GM18867 (cell line): Measurements from ENCODE around the gene GSG1.
"Not testable (repeated sequence)": the region's sequence is repeated elsewhere in the genome, so short reads cannot be mapped to it uniquely, and the experiment has no call there.

Experiments used
- ATAC-seq: cut with Tn5 transposase; IDR thresholded peaks from one replicate; pipeline ENCODE4 v1.9.1; 2021; ENCODE audit warnings: mild to moderate bottlenecking, moderate library complexity; ENCODE audit not compliant: unreplicated experiment

Gene GSG1

GRCh38 chr12:13093191-13093847 is 10.1 kb downstream of the GSG1 start:
- no peak for ATAC-seq

- no peak for ATAC-seq
These were observed 11.6 kb downstream of the GSG1 start for GRCh38 chr12:13091832-13092231.

DNA sequence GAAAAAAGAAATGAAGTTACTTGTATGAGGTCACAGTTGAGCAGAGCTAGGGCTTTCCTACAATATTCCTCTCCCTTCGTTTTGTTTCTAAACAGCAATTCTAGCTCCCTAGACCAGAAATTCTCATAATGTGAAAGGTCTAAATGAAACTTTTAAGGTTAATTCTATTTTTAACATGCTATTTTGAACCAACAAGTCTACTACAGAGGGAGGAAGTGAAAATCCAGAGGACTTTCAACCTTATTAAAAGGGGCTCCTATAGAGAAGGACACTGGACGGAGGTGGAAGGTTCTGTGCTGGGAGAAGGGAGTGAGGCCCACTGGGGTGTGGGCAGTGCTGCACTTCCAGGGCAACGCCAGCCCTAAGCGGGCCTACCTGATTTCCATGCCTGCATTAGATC is 13.4 kb downstream of the GSG1 start:
- ATAC-seq: no peak

GRCh38 chr12:13088496-13088895 is 15.0 kb downstream of the GSG1 start:
- ATAC-seq: no peak

DNA sequence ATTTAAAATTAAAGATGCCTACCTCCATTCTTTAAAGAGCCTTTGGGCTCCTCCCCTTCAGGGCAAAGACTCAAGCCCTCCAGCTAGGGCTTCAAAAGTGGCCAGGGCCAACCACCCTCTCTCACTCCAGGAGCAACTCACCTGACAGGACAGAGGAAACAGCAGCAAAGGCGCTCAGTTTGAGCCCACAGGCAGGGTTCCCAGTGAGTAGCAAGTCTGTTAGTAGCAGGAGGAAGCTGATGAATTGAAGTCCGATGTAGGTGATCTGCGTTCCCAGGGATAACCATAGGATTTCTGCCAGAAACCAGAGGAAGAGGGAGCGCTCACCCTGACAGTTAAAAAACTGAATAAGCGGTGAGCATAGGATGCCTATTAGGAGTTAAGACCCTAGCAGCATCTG is 15.7 kb downstream of the GSG1 start:
- ATAC-seq: no peak

DNA sequence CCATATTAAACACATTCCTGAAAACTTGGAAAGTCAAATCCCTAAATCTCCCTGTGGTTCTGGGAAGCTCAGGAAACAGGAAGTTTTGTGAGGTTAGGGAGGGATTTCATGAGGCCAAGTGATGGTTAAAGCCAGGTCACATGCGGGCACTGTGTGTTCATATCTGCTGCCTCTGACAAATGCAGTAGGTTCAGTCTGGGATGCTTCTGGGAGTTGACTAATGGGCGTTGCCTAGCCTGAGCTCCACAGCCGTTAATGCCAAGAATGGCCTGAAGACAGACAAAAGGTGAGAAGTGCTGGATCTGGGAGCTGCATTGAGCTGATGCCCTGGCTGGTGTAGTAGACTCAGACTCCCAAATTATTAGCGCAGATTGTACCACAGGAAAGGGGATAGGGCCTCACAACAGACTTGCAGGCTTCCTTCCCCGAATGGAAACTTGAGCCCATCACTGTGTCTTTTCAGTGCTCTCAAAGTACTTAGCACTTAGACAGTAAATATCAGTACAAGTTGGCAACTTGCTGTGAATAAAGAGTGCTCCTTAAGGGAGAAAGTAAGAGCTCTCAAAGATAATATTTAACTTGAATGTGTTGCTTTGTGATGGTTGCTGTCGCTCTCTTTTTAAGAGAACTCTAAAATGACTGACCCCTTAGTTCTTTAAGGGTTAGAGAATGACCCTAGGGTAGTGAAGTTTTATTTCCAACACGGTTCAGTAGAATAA is 17.3 kb downstream of the GSG1 start:
- no peak for ATAC-seq

GRCh38 chr12:13084898-13085640 is 18.4 kb downstream of the GSG1 start:
- no peak for ATAC-seq

DNA sequence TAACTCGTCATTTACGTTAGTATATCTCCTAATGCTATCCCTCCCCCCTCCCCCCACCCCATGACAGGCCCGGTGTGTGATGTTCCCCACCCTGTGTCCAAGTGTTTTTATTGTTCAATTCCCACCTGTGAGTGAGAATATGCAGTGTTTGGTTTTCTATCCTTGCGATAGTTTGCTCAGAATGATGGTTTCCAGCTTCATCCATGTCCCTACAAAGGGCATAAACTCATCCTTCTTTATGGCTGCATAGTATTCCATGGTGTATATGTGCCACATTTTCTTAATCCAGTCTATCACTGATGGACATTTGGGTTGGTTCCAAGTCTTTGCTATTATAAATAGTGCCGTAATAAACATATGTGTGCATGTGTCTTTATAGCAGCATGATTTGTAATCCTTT is 19.8 kb downstream of the GSG1 start:
- not testable (repeated sequence) for ATAC-seq

DNA sequence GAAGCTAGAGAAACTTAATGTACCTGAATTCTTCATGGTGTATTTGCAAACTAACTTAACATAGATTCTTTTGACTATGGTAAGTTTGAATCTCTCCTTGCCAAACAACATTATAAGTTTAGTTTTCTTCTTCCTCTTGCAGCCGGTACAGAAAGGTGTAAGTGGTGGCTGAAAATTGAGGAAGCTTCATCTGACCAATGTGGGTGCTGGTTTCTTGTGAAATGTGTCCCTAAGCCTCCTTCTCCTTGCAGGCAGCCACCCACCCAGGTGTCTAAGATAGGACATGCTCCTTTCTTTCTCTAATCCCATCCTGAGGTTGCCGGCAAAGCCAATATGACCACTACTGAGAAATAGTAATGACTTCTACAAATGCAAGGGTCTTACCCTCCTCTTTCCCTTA is 20.6 kb downstream of the GSG1 start:
- ATAC-seq: no peak

DNA sequence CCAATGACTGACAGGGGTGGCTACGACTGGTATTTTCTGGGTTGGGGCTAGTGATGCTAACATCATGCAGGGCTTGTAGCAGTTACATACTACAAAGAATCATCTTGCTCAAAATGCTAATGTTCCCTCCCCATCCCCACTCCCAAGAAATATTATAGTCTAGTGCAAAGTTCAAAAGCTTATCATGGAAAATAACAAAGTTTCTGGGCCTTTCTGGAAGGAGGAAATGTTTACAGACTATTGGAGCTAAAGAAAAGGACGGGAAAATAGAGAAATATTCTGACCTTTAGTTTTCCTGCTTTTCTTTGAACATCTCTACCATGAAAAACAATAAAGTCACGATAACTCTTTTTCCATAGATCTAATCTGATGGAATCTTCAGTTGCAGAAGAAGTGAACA is 23.2 kb downstream of the GSG1 start:
- ATAC-seq: no peak

DNA sequence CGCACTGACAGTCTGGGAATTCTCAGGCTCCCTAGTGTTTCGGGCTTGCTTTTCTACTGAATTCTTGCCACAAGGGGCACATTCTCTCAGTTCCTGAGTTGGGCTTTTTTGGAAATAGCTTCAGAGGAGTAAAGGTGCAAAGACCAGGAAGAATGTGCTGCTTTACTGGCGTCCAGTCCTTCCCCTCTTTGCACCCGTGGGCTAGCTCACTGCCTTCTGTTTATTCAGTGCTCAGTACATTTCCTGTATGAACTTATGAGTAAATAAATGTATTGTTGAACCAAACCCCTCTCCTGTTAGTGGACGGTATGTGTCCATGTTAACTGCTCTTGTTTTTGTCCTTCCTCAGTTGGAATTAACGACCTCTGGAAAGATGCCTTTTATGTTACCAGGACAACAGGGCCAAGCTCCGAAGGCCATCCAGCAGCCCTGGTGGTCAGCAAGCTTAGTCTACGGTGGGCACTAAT is 24.0 kb downstream of the GSG1 start:
- ATAC-seq: no peak

DNA sequence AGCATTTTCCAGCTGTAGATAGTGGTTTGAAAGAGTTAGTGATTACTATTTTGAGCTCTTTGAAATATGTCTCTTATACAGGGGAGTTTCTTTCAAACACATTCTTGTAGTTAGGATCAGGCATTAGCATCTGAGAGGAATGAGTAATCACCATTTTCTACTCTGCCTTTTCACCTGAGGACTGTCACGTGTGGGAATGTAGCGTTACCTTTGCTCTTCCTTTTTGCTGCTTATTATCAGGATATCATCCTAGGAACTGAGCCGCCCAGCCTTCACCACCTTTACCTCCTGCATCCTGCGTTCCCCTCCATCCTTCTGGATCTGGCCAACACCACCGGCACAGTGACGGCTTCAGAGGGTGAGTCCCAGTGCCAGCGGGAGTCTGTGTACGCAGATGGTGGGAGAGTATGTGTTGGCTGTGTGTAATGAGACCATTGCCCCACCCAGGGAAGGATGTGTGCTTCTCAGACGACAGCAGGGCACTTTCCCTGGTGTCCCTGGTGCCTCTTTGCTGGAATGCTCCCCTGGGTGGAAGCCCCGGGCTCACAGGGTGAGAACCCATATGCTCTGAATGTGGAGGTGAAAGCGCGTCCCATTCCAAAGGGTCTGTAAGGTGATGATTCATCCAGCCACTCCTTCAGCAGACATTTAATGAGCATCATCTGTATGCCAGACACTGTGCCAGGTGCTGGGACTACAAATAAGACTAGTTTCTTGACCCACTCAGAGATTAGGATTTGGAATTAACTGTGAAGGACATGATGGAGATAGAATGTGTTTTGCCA is 27.5 kb downstream of the GSG1 start:
- ATAC-seq: no peak

GRCh38 chr12:13075118-13075480 is 28.4 kb downstream of the GSG1 start:
- no peak for ATAC-seq

GRCh38 chr12:13074396-13075117 is 28.9 kb downstream of the GSG1 start:
- ATAC-seq: no peak

DNA sequence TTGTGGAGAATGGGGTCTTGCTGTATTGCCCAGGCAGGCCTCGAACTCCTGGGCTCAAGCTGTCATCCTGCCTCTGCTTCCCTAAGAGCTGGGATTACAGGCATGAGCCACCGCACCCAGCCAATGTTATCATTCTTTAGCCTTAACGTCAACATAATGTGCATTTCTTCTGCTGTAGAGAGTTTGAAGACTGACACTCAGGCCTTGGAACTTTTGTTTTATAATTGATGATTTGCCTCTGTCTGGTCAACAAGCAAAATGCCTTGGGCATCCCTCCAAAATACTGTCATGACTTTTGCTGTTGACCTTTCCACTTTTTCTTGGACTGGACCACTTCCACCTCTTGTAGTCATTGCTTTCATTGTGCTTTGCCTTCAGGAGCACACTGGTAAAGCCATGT is 30.3 kb downstream of the GSG1 start:
- no peak for ATAC-seq

DNA sequence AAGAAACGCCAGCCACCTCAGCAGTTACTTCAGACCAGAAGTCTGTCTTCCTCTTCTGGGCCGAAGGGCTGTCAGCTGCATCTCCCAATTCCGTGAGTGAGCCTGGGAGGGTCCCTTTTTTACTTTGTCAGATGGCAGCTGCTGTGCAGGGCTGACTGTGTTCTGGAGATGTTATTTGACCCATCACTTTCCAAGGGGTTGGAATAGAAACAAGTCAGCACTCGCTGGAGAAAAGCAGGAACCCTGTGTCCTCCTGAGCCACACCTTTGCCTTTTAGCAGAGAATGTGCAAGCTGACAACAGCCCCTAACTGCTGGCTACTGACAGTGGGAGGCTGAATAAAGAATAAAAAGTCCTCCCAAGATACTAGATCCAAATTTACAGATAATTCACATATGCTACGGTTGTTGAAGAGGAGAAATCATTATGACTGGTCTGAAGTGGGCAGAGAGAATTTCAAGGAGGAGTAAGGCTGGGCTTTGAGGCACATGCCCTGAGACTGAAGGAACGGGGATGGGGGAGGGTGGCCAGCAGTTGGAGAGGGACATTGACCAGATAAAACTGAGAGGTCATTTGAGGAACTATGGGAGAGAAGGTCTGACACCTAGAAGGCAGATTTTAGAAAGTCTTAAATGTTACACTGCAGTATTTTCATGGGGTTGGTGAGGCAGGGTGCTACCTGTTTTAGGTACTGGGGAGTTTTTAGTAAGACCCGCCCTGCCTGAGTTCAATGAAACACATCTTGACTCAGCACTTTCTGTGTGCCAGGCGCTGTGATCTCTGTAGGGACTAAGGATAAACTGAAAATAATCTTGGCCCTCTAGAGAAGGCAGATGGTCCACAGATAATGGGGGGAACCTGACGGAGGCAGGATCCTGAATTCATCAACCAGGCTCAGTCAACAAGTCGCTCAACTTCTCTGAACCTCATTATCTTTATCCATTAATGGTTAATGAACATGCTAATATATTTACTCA is 31.9 kb downstream of the GSG1 start:
- no peak for ATAC-seq

DNA sequence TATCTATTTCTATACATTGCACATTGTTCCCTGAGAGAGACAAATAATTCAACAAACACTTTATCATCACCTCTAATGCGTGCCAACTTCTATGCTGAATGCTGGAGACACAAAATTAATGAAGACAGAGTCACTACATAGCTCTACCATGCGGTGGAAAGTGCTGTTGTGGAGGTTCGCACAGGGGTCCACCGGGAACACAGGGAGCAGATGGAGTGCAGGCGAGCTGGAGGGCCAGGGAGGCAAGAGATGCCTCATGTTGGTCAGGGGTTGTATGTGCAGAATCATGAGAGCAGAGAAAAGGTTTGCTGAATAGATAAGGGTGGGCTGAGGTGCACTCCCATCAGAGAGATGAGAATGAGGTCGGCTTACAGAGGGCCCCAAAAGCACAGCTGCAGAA is 34.1 kb downstream of the GSG1 start:
- ATAC-seq: no peak

DNA sequence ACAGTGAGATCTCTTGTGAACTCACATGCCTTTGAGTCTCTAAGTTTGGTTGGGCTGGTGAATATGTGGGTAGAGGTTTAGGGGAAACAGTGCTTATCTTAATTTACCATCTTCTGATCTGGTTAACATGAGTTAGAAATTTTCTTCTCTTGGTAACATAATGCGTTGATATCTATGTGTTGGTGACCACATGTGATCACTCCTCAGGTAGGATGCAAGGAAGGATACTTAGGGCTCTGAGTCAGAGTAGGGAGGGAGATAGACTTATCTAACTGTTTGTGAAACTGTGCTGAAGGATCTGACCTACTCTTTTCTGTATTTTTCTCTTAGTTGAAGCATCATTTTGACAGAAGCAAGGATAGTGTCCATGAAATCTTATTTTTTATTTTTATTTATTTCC is 36.1 kb downstream of the GSG1 start:
- ATAC-seq: no peak

DNA sequence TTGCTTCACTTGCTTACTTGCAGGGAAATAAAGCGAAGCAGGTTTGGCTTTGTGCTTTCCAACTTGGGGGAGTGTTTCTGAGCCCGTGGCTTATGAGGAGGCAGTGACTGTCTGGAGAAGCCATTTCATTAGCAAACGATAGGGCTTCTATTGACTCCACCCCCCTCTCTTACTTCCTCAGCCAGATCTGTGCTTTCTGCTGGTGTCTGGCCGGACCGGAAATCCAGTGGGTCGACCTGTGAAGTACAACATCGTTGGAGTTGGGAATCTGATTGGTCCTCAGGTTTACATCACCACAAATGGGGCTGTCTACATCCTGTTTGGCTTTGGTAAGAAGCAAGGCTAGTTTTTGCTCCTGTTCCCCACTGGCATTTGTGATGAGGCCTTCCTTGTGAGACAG is 37.0 kb downstream of the GSG1 start:
- no peak for ATAC-seq
